ENCODE results near the gene GPX7.

DNA sequence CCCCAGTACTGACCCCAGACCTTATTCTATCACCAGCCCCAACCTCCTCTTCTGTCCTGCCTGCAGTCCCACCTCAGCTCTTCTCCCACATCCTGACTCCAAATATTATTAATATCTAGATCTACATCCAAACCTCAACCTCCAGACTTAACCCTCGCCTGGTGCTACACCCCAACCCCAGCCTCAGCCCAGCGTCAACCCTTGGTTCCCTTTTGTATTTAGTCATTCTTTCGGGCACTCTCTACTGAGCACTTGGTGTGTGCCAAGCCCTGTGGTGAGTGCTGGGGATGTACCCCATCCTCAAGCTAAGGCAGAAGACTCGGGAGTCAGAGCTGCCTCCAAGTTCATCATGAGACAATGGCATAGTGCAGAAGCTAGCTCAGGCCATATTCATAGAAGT lies 31.9 kb downstream of the GPX7 start:
- TF ChIP-seq, protein P1, sequence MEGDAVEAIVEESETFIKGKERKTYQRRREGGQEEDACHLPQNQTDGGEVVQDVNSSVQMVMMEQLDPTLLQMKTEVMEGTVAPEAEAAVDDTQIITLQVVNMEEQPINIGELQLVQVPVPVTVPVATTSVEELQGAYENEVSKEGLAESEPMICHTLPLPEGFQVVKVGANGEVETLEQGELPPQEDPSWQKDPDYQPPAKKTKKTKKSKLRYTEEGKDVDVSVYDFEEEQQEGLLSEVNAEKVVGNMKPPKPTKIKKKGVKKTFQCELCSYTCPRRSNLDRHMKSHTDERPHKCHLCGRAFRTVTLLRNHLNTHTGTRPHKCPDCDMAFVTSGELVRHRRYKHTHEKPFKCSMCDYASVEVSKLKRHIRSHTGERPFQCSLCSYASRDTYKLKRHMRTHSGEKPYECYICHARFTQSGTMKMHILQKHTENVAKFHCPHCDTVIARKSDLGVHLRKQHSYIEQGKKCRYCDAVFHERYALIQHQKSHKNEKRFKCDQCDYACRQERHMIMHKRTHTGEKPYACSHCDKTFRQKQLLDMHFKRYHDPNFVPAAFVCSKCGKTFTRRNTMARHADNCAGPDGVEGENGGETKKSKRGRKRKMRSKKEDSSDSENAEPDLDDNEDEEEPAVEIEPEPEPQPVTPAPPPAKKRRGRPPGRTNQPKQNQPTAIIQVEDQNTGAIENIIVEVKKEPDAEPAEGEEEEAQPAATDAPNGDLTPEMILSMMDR (conservative IDR thresholded peaks at IDR 0.05) = no peak
- no peak for TF ChIP-seq ZFX (IDR thresholded peaks at IDR 0.05)
